ENCODE data around the gene TGIF1. TPM values are rescaled to one million over a fixed set of nuclear protein-coding genes. Genes with fewer than 3 reads are reported as not detected.

TGIF1 gene
- total and polyA plus RNA-seq, 9 of the 15 experiments (the other 6 are each of a cell fraction or from before 2014, with no cell fraction given) = 16.1 to 77.7 (median 44.6) TPM

DNA sequence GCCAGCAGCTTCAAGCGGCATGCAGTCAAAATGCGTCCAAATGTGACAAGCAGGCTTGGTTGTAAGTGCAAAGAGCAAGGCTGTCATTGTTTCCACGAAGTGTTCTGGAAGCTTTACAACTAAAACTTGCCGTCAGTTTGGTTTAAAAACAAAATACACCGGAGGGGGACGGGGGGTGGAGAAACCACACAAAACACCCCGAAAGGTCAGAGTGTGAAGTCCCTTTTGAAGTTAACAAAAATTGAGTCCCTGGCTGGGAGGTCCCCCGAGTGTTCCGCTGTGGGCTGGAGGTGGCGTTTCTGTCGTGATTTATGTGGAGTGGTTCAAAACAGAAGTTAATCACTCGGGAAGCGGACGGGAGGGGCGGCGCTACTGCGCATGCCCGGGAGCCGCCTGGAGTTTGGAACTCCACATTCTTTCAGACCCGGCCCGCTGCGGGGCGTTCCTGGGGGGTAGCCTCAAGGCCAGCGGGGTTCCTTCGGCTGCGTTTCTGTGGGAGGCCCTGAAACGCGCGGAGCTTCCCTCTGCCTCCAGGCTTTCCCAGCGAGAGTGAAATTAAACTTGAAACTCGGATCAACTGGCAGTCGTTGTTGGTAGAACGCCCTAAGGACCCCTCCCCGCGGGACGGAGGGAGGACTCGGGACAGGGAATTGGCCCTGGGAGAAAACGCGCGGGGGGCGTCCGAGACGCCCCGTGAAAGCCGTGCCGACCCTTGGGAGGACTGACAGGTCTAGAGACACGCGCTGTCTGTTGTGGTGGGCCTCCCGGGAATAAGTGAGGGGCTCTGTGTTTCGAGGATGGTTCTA, 1.4 kb downstream of the TGIF1 start (continued):
- TF ChIP-seq ZNF146 (CRISPR knock-in tag; IDR thresholded peaks at IDR 0.05; ENCODE audit: unreplicated experiment) (no peak), ZKSCAN8 (CRISPR knock-in tag; IDR thresholded peaks at IDR 0.05) (no peak), TRIM24 (IDR thresholded peaks at IDR 0.05) (no peak), U2AF1 (optimal IDR thresholded peaks at IDR 0.05; ENCODE audit: low read depth, low read length) (no peak), TRIM28 (IDR thresholded peaks at IDR 0.05) (no peak), ELK1 (CRISPR knock-in tag; IDR thresholded peaks at IDR 0.05) (no peak), RAD51 (IDR thresholded peaks at IDR 0.05; ENCODE audit: borderline replicate concordance, low read depth) (no peak), ZNF561 (CRISPR knock-in tag; conservative IDR thresholded peaks at IDR 0.05) (0 out of 2 replicates have a peak, but pooled peaks have one; percentile 56), FOS (IDR thresholded peaks at IDR 0.05; ENCODE audit: extremely low read depth, insufficient read length) (no peak), SLC30A9 (CRISPR knock-in tag; IDR thresholded peaks at IDR 0.05) (no peak), DMBX1 (CRISPR knock-in tag; IDR thresholded peaks at IDR 0.05; ENCODE audit: borderline replicate concordance) (peak; percentile 29; the same call in 1 of the 2 replicates), TAF7 (tag; IDR thresholded peaks at IDR 0.05) (0 out of 2 replicates have a peak, but pooled peaks have one; percentile 20), CREB1 (IDR thresholded peaks at IDR 0.05) (no peak), CREB1 (CRISPR knock-in tag; IDR thresholded peaks at IDR 0.05) (no peak), ERF (CRISPR knock-in tag; IDR thresholded peaks at IDR 0.05) (no peak), STAG1 (CRISPR knock-in tag; IDR thresholded peaks at IDR 0.05; ENCODE audit: borderline replicate concordance) (no peak), ELF2 (CRISPR knock-in tag; IDR thresholded peaks at IDR 0.05) (0 out of 2 replicates have a peak, but pooled peaks have one; percentile 11), ZSCAN29 (IDR thresholded peaks at IDR 0.05) (no peak), PHF21A (IDR thresholded peaks at IDR 0.05; ENCODE audit: borderline replicate concordance, low read depth) (no peak), TAF1 (IDR thresholded peaks at IDR 0.05; ENCODE audit: control insufficient read depth, extremely low read depth, insufficient read depth, low read length, severe bottlenecking) (peak; percentile 76)
- TF ChIP-seq, protein P1, sequence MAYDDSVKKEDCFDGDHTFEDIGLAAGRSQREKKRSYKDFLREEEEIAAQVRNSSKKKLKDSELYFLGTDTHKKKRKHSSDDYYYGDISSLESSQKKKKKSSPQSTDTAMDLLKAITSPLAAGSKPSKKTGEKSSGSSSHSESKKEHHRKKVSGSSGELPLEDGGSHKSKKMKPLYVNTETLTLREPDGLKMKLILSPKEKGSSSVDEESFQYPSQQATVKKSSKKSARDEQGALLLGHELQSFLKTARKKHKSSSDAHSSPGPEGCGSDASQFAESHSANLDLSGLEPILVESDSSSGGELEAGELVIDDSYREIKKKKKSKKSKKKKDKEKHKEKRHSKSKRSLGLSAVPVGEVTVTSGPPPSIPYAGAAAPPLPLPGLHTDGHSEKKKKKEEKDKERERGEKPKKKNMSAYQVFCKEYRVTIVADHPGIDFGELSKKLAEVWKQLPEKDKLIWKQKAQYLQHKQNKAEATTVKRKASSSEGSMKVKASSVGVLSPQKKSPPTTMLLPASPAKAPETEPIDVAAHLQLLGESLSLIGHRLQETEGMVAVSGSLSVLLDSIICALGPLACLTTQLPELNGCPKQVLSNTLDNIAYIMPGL (CRISPR knock-in tag; IDR thresholded peaks at IDR 0.05) = no peak
- TF ChIP-seq, protein P2, sequence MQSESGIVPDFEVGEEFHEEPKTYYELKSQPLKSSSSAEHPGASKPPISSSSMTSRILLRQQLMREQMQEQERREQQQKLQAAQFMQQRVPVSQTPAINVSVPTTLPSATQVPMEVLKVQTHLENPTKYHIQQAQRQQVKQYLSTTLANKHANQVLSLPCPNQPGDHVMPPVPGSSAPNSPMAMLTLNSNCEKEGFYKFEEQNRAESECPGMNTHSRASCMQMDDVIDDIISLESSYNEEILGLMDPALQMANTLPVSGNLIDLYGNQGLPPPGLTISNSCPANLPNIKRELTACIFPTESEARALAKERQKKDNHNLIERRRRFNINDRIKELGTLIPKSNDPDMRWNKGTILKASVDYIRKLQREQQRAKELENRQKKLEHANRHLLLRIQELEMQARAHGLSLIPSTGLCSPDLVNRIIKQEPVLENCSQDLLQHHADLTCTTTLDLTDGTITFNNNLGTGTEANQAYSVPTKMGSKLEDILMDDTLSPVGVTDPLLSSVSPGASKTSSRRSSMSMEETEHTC (IDR thresholded peaks at IDR 0.05) = no peak; the same call in 1 of the 2 replicates
- TF ChIP-seq, protein P3, sequence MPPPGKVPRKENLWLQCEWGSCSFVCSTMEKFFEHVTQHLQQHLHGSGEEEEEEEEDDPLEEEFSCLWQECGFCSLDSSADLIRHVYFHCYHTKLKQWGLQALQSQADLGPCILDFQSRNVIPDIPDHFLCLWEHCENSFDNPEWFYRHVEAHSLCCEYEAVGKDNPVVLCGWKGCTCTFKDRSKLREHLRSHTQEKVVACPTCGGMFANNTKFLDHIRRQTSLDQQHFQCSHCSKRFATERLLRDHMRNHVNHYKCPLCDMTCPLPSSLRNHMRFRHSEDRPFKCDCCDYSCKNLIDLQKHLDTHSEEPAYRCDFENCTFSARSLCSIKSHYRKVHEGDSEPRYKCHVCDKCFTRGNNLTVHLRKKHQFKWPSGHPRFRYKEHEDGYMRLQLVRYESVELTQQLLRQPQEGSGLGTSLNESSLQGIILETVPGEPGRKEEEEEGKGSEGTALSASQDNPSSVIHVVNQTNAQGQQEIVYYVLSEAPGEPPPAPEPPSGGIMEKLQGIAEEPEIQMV (tag; conservative IDR thresholded peaks at IDR 0.05; ENCODE audit: low read depth) = 0 out of 2 replicates have a peak, but pooled peaks have one; percentile 39

All from K562 (cell line).